ENCODE measurements around the gene SNAPC1. TPM values are rescaled to one million over a fixed set of nuclear protein-coding genes. Genes with fewer than 3 reads are reported as not detected.

Gene SNAPC1
- total RNA-seq, 1 donor from 2014 or later: 5.2 TPM

DNA sequence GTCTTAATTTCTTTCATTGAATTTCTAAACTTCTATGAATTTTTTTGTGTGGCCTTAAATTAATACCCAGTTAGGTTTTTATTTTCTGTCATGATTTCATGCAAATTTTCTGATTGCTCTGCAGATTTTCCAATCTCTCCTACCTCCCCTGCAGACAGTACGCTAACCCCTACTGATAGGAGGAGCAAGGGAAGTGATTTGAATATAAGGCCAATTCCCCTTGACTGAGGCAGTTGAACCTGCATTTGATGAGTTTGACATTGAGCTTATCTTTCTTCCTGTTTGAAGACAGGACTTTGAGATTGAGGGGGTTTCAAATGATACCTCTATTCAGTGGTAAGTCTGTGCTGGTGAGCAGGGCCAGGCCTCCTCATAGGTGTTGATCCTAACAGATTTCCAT is 74.6 kb downstream of the SNAPC1 start:
- Histone ChIP-seq H3K9me3 (ENCODE audit: control insufficient read depth in 3 of 3, low read length in 3 of 3) (no peaks in the 10 kb centered on the region), H3K4me3 (ENCODE audit: low read length in 3 of 3) (no peak overlapping the region), H3K27me3 (ENCODE audit: control insufficient read depth in 3 of 3, insufficient read depth in 3 of 3, low read length in 3 of 3) (peaks cover 0 to 2% (median 0%) of the 10 kb centered on the region in 3 donors), H3K27ac (ENCODE audit: low read depth, low read length) (no peak overlapping the region), H3K4me1 (ENCODE audit: control insufficient read depth in 3 of 3, insufficient read depth in 3 of 3, low read length in 3 of 3) (peaks cover 0 to 3% (median 0%) of the 10 kb centered on the region in 3 donors), H3K9ac (ENCODE audit: low read depth in 1 of 3, low read length in 3 of 3) (no peak overlapping the region), H3K36me3 (ENCODE audit: control insufficient read depth in 3 of 3, insufficient read depth in 3 of 3, low read length in 3 of 3) (no peaks in the 10 kb centered on the region)

DNA sequence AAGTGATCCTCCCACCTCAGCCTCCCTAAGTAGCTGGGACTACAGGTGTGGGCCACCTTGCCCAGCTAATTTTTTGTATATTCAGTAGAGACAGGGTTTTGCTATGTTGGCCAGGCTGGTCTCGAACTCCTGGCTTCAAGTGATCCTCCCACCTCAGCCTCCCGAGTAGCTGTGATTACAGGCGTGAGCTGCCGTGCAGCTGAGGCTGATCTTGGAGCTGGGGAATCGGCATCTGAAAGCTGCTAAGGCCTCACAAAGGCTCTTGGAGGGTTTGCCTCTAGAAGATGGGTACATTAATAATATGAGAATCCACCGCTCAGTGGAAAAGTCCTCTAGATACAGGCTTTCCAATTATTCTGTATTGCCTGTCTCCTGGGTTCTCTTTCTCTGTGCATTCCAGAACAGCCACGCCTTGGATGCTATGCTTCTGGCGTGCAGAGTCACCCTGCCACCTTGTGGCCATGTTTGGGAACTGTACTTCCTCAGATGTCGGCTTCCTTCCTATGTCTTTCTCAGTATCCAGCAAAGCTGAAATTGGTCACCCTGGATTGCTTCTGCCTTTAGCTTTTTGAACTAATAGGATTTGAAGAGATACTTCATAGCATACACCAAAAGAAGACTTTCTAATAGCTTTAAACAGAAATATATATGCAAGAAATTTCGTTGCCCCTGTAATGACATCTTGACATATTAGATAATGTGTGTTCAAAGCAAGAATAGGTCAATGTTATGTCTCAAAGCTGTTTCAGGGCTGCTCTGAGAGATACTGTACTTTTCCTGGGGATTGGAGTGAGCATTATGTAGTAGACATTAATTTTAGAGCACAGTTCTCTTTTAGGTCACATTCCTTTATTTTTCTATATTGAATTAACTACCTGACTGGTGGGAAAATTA is 75.4 kb downstream of the SNAPC1 start:
- no peak overlapping the region for H3K9ac ChIP-seq (ENCODE audit: low read depth in 1 of 3, low read length in 3 of 3)

DNA sequence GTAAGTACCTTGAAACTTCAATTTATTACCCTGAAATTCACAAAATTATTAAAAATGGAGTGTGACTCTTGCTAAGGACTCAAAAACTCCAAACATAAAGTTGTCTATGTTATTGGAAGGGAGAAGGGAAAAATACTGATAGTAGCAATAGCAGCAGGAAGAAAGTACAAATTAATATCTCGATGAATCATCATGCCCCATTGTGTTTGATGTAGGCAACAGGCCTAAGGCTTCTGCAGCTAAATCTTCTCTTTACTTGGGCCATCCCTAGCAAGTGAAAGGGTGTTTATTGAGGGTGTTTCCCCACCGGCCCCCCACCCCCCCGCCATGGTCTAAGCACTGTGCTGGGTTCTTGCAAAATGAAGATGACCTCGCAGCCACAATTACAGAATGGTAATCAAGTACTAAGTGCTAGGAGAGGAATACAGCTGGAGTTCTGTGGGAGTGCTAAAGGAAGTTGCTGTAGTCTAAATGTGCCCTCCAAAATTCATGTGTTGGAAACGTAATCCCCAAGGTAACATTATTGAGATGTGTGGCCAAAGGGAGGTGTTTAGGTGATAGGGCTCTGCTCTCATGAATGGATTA is 76.5 kb downstream of the SNAPC1 start:
- Histone ChIP-seq H3K36me3 (ENCODE audit: control insufficient read depth in 3 of 3, insufficient read depth in 3 of 3, low read length in 3 of 3) (no peaks in the 10 kb centered on the region), H3K9me3 (ENCODE audit: control insufficient read depth in 3 of 3, low read length in 3 of 3) (no peaks in the 10 kb centered on the region), H3K4me1 (ENCODE audit: control insufficient read depth in 3 of 3, insufficient read depth in 3 of 3, low read length in 3 of 3) (peaks cover 0 to 3% (median 0%) of the 10 kb centered on the region in 3 donors), H3K9ac (ENCODE audit: low read depth in 1 of 3, low read length in 3 of 3) (no peak overlapping the region), H3K27me3 (ENCODE audit: control insufficient read depth in 3 of 3, insufficient read depth in 3 of 3, low read length in 3 of 3) (peaks cover 0 to 2% (median 0%) of the 10 kb centered on the region in 3 donors), H3K4me3 (ENCODE audit: low read length in 3 of 3) (no peak overlapping the region), H3K27ac (ENCODE audit: low read depth, low read length) (no peak overlapping the region)

More for the DNA sequence above, 75.4 kb downstream of the SNAPC1 start:
- Histone ChIP-seq H3K4me3 (ENCODE audit: low read length in 3 of 3) (no peak overlapping the region), H3K27ac (ENCODE audit: low read depth, low read length) (no peak overlapping the region), H3K9me3 (ENCODE audit: control insufficient read depth in 3 of 3, low read length in 3 of 3) (no peaks in the 10 kb centered on the region), H3K27me3 (ENCODE audit: control insufficient read depth in 3 of 3, insufficient read depth in 3 of 3, low read length in 3 of 3) (peaks cover 0 to 2% (median 0%) of the 10 kb centered on the region in 3 donors), H3K36me3 (ENCODE audit: control insufficient read depth in 3 of 3, insufficient read depth in 3 of 3, low read length in 3 of 3) (no peaks in the 10 kb centered on the region), H3K4me1 (ENCODE audit: control insufficient read depth in 3 of 3, insufficient read depth in 3 of 3, low read length in 3 of 3) (peaks cover 0 to 3% (median 0%) of the 10 kb centered on the region in 3 donors)

DNA sequence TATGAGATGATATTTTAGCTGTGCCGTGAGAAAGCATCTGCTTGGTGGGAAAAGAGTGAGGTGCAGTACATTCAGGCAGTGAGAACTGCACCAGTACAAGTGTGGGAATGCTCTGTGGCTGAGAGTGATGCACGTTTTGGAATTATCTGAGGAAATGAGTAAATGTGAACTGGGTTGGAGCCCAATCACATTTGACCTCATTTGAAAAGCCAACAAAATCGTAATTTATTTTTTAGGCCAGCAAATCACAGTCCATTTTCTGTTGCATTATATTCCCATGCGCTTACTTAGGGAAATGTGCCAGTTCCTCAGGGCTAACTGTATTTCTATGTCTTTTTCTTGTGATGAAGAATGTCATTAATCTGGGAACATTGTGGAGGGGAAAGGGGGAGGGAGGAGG is 77.3 kb downstream of the SNAPC1 start:
- Histone ChIP-seq H3K27me3 (ENCODE audit: control insufficient read depth in 3 of 3, insufficient read depth in 3 of 3, low read length in 3 of 3) (peaks cover 0 to 2% (median 0%) of the 10 kb centered on the region in 3 donors), H3K36me3 (ENCODE audit: control insufficient read depth in 3 of 3, insufficient read depth in 3 of 3, low read length in 3 of 3) (no peaks in the 10 kb centered on the region), H3K27ac (ENCODE audit: low read depth, low read length) (no peak overlapping the region), H3K9ac (ENCODE audit: low read depth in 1 of 3, low read length in 3 of 3) (no peak overlapping the region), H3K4me3 (ENCODE audit: low read length in 3 of 3) (no peak overlapping the region), H3K4me1 (ENCODE audit: control insufficient read depth in 3 of 3, insufficient read depth in 3 of 3, low read length in 3 of 3) (peaks cover 0 to 3% (median 0%) of the 10 kb centered on the region in 3 donors), H3K9me3 (ENCODE audit: control insufficient read depth in 3 of 3, low read length in 3 of 3) (no peaks in the 10 kb centered on the region)

DNA sequence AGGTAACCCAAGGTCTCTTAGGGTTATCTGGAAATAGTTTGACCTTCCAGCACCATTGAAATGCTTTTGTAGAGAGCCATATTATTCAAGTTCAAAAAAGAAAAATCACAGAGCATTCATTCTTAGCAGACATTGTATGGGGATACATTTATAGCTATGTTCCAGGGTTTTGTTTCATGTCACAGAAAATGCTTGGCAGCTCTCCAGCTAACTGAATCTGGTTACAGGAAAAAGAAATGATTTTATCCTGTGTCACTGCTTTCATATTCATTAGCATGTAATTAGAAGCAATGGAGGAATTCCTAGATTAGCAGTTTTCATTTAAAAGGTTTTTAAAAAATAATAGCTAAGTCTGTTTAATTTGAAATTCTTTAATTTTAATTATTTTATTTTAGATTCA is 78.9 kb downstream of the SNAPC1 start:
- H3K36me3 ChIP-seq (ENCODE audit: control insufficient read depth in 3 of 3, insufficient read depth in 3 of 3, low read length in 3 of 3): no peaks in the 10 kb centered on the region
- no peaks in the 10 kb centered on the region for H3K9me3 ChIP-seq (ENCODE audit: control insufficient read depth in 3 of 3, low read length in 3 of 3)
- H3K27me3 ChIP-seq (ENCODE audit: control insufficient read depth in 3 of 3, insufficient read depth in 3 of 3, low read length in 3 of 3): peaks cover 0 to under 1% (median 0%) of the 10 kb centered on the region in 3 donors
- H3K4me1 ChIP-seq (ENCODE audit: control insufficient read depth in 3 of 3, insufficient read depth in 3 of 3, low read length in 3 of 3): peaks cover 0 to 3% (median 0%) of the 10 kb centered on the region in 3 donors
- H3K9ac ChIP-seq (ENCODE audit: low read depth in 1 of 3, low read length in 3 of 3): no peak overlapping the region
- no peak overlapping the region for H3K4me3 ChIP-seq (ENCODE audit: low read length in 3 of 3)
- no peak overlapping the region for H3K27ac ChIP-seq (ENCODE audit: low read depth, low read length)

Other genes with a start within 250 kb of the SNAPC1 start
- 42.3 TPM for gene HIF1A, start 66.9 kb upstream of the SNAPC1 start, total RNA-seq
- gene SYT16, start 50.3 kb downstream of the SNAPC1 start, total RNA-seq: 2.1 TPM

All from skeletal muscle tissue (tissue), 4 donors.